Heart left ventricle (tissue), 16 donors: ENCODE data around the gene ASTN2. TPM values are rescaled to one million over a fixed set of nuclear protein-coding genes. Genes with fewer than 3 reads are reported as not detected.
"Not testable (repeated sequence)": the region's sequence is repeated elsewhere in the genome, so short reads cannot be mapped to it uniquely, and the experiment has no call there.

Experiments used
- ATAC-seq, 4 donors: fragments of 200-7000 bp; cut with Tn5 transposase; one replicate each; pipeline ENCODE4 v1.9.1; 2020 to 2022; ENCODE audit warnings: moderate library complexity in 4 of 4, mild to moderate bottlenecking in 3 of 4, moderate number of reproducible peaks in 1 of 4
- DNase-seq, 5 donors: peaks; one replicate each; pipeline ENCODE4 v3.0.0-alpha.2; 2020
- H3K27ac ChIP-seq, 12 donors: fragments of 200-600 bp; sonication (generic) in 4 of 12; one replicate each; pipeline versions ENCODE4 v1.5.0 to v1.8.0; 2016 to 2022; ENCODE audit warnings: mild to moderate bottlenecking in 2 of 12
- H3K27me3 ChIP-seq, 9 donors: fragments of 200-600 bp; sonication (generic) in 2 of 9; one replicate each; pipeline versions ENCODE4 v1.5.1 to v1.8.0; 2016 to 2022; ENCODE audit warnings: mild to moderate bottlenecking in 3 of 9
- H3K36me3 ChIP-seq, 9 donors: fragments of 200-600 bp; sonication (generic) in 2 of 9; one replicate each; pipeline versions ENCODE4 v1.5.0 to v1.8.0; 2018 to 2022; ENCODE audit warnings: mild to moderate bottlenecking in 2 of 9
- H3K4me1 ChIP-seq, 12 donors: fragments of 200-600 bp; sonication (generic) in 4 of 12; one replicate each; pipeline versions ENCODE4 v1.5.0 to v1.8.0; 2016 to 2022; ENCODE audit warnings: mild to moderate bottlenecking in 3 of 12
- H3K4me3 ChIP-seq, 12 donors: fragments of 200-600 bp; sonication (generic) in 4 of 12; one replicate each; pipeline versions ENCODE4 v1.5.0 to v1.8.0; 2017 to 2022; ENCODE audit warnings: mild to moderate bottlenecking in 9 of 12, moderate library complexity in 4 of 12
- H3K9me3 ChIP-seq, 12 donors: fragments of 200-600 bp; sonication (generic) in 4 of 12; one replicate each; pipeline versions ENCODE4 v1.5.0 to v1.8.0; 2016 to 2022; ENCODE audit warnings: mild to moderate bottlenecking in 1 of 12
- POLR2A ChIP-seq, 2 donors: fragments of 450-650 bp; IDR thresholded peaks; one replicate each; pipeline ENCODE4 v1.6.1; 2017; ENCODE audit warnings: antibody characterized with exemption in 2 of 2, mild to moderate bottlenecking in 2 of 2, moderate library complexity in 2 of 2
- WGBS, 4 donors: extraction: QIAGEN DNeasy Blood & Tissue Kit in 2 of 4; methylation state at CpG; one replicate each; pipeline versions ENCODE4 v1.1.5 to v1.1.7; 2013 to 2018; 5-methylcytosine and 5-hydroxymethylcytosine counted together
- intact Hi-C, 10 donors: fragments of 100-400 bp; cut with DNase I; formaldehyde crosslinking; loops; one replicate each; pipeline versions ENCODE4 v1.11.1 to v1.14.2; 2022
- polyA plus RNA-seq, 2 donors: library from polyadenylated mRNA; stranded (reverse); fragments of 200-250 nt; gene quantifications; one replicate each; pipeline ENCODE4 v1.2.3, GENCODE V29; 2013
- total RNA-seq, 9 donors: library from RNA; depleted of rRNA in 2 of 9; stranded (reverse); fragments of >200 nt in 2 of 9; fragmentation: NEBNext Ultra II Directional in 3 of 9; extraction: Animal tissue kit (Norgen Biotek cat#: 25700) in 3 of 9; gene quantifications; one replicate each; pipeline versions ENCODE4 v1.1.0 to v1.2.4, GENCODE V29; 2016 to 2023
- TF ChIP-seq, protein P1 (sequence below), 12 donors: fragments of 200-600 bp; sonication (generic) in 4 of 12; IDR thresholded peaks; one replicate each; pipeline versions ENCODE4 v1.5.0 to v1.8.0; 2018 to 2022; ENCODE audit warnings: antibody characterized with exemption in 12 of 12, mild to moderate bottlenecking in 5 of 12
- donor health status: ischemic (EF 13 %, LVEDD 7.1; RV severe dilation, severe dysfunction).
- donor health status: healthy with polysubstance abuse.
- donor health status: DM: no; HTN: yes; CAD: no.
- donor health status: DM: no; HTN: no; CAD: no.
- donor health status: ischemic (EF 25% LVEDD 6.9; RV normal size, moderate dysfunction).
- donor health status: ischemic (EF 25% LVEDD 5.7; RV mildly dilated, moderate dysfunction).
- donor health status: healthy.
- donor health status: DM: yes; HTN: yes; CAD: no.
- donor health status: ischemic (EF 35%, LVEDD 5.7; RV mildly dilated, moderate dysfunction).
- donor health status: nonischemic (EF 11% LVEDD 7.7; RV severe dilation, severe dysfunction).
- donor health status: DM: yes; HTN: yes; CAD: no.
- donor health status: PGD.
- donor health status: ischemic (EF 29% LVEDD 5.4; RV normal size, mild dysfunction).
- donor health status: nonischemic (EF 23%, LVEDD 6.1; RV moderate dilation, normal function).

ASTN2 gene
- total and polyA plus RNA-seq, 11 donors = 2.5 to 6.0 (median 3.5) TPM

DNA sequence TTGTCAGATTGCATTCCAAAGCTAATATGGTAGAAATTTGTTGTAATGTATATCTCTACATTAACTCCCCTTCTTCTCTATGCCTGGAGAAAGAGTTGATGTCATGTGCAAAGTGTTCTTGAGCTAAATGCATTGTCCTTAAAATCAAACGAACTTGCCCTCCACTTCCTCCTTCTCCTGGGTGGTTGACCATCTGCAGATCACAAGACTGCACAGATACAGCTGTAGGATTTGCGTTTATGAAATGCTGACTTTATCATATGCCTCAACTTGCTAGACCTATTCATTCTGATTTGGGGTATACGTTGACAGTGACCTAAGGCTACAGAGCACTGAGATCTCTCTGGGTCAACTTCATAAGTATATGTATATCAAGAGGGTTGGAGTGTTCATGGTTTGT is 719.4 kb downstream of the ASTN2 start:
- H3K4me1 ChIP-seq = peaks cover 0 to 40% (median 13%) of the 10 kb centered on the region in 12 donors
- TF ChIP-seq, protein P1, sequence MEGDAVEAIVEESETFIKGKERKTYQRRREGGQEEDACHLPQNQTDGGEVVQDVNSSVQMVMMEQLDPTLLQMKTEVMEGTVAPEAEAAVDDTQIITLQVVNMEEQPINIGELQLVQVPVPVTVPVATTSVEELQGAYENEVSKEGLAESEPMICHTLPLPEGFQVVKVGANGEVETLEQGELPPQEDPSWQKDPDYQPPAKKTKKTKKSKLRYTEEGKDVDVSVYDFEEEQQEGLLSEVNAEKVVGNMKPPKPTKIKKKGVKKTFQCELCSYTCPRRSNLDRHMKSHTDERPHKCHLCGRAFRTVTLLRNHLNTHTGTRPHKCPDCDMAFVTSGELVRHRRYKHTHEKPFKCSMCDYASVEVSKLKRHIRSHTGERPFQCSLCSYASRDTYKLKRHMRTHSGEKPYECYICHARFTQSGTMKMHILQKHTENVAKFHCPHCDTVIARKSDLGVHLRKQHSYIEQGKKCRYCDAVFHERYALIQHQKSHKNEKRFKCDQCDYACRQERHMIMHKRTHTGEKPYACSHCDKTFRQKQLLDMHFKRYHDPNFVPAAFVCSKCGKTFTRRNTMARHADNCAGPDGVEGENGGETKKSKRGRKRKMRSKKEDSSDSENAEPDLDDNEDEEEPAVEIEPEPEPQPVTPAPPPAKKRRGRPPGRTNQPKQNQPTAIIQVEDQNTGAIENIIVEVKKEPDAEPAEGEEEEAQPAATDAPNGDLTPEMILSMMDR (IDR thresholded peaks at IDR 0.05) = no peak
- TF ChIP-seq POLR2A (IDR thresholded peaks at IDR 0.05) = no peak
- intact Hi-C loops = no loop called here

DNA sequence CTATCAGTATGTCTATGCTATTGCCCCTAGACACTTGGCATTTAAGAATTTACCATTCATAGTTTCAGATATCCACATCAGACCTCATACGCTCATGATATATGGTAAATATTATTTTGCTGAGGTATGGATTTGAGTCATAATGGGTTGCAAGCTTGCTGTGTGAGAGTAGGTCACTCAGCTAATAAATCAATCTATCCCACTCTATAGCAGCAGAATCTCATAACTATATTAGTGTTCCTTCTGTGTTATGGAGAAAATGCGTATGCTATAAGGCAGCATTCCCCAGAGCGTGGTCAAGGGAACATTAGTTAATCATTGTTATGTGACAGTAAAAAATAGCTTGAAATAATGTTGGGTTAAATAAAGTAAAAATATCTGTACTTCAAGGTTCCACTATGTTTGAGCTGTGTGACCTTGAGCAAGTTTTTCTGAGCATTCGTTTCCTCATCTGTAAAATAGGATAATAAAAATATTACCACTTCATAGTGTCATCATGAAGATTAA is 720.0 kb downstream of the ASTN2 start:
- H3K4me3 ChIP-seq = no peak overlapping the region
- ATAC-seq (no peak), DNase-seq (no peak)
- H3K27ac ChIP-seq = no peak overlapping the region
- intact Hi-C loops = no loop called here
- peaks cover 0 to 43% (median 15%) of the 10 kb centered on the region in 12 donors for H3K4me1 ChIP-seq
- H3K27me3 ChIP-seq = no peaks in the 10 kb centered on the region
- peaks cover 0 to 29% (median 25%) of the 10 kb centered on the region in 9 donors for H3K36me3 ChIP-seq
- 87 to 92% (median 89%) methylated on average over 4 of the region's 4 CpGs for WGBS, 4 donors
- TF ChIP-seq POLR2A (IDR thresholded peaks at IDR 0.05) = no peak
- no peaks in the 10 kb centered on the region for H3K9me3 ChIP-seq

More for the DNA sequence above, 719.4 kb downstream of the ASTN2 start:
- 22 to 40% (median 30%) methylated on average over 3 of the region's 3 CpGs for WGBS, 4 donors
- DNase-seq = no peak
- no peak overlapping the region for H3K27ac ChIP-seq
- no peaks in the 10 kb centered on the region for H3K9me3 ChIP-seq
- H3K36me3 ChIP-seq = peaks cover 0 to 35% (median 31%) of the 10 kb centered on the region in 9 donors
- H3K27me3 ChIP-seq = no peaks in the 10 kb centered on the region
- H3K4me3 ChIP-seq = no peak overlapping the region
- ATAC-seq = peak in 1 of 4 donors; percentile 37

DNA sequence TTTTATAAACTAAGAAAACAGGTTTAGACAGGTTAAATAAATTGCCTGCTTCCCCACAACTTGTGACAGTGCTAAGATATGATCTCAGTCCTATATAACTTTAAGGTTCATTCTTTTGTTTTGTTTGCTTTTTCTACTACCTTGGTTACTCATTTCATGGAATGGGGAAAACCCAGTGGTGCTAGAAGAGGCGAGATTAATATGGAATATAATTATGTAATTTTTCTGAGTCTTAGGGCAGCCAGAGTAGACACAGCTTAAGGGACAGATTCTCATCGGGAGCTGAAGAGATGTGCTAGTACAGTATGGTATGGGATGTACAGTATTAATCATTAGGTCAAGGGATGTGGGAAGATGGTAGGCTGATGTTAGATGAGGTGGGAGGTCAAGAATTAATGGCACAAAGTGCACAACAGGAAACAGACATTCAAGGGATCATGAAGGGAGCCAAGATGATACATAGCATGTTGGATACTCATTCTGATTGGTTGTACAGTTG is 721.6 kb downstream of the ASTN2 start:
- H3K9me3 ChIP-seq = no peaks in the 10 kb centered on the region
- H3K27me3 ChIP-seq = no peaks in the 10 kb centered on the region
- no peak overlapping the region for H3K27ac ChIP-seq
- no peak for TF ChIP-seq POLR2A (IDR thresholded peaks at IDR 0.05)
- TF ChIP-seq, protein P1 (IDR thresholded peaks at IDR 0.05) = no peak
- peaks cover 0 to 57% (median 28%) of the 10 kb centered on the region in 12 donors for H3K4me1 ChIP-seq
- no peak overlapping the region for H3K4me3 ChIP-seq
- peaks cover 0 to 13% (median 10%) of the 10 kb centered on the region in 9 donors for H3K36me3 ChIP-seq
- no peak for ATAC-seq
- intact Hi-C loops = no loop called here
- 84 to 92% (median 88%) methylated on average over 2 of the region's 2 CpGs for WGBS, 4 donors
- DNase-seq = no peak

DNA sequence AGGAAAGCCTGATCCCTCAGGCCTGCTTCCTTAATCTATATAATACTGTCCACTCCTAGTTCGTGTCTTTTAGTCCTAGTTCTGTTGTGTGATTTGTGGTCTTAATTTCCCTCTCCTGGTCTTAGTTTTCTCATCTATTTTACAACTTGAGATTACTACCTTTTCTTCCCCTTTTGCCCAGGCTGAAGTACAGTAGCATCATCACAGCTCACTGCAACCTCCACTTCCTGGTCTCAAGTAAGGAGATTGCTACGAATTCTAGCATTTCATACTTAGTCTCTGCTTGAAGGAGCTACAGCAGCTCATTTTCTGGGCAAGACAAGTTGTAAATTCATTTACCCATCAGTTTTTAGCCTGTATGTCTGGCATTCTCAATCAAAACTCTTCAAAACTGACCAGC is 722.2 kb downstream of the ASTN2 start:
- ATAC-seq = no peak
- Histone ChIP-seq H3K4me3 (no peak overlapping the region), H3K4me1 (peaks cover 0 to 62% (median 34%) of the 10 kb centered on the region in 12 donors), H3K9me3 (no peaks in the 10 kb centered on the region), H3K27ac (no peak overlapping the region), H3K36me3 (peaks cover 0 to 7% (median 3%) of the 10 kb centered on the region in 9 donors), H3K27me3 (no peaks in the 10 kb centered on the region)
- TF ChIP-seq, protein P1 (IDR thresholded peaks at IDR 0.05) = no peak
- TF ChIP-seq POLR2A (IDR thresholded peaks at IDR 0.05) = no peak
- no peak for DNase-seq
- intact Hi-C loops = no loop called here
- WGBS, 4 donors = 74 to 80% (median 77%) methylated on average over 2 of the region's 2 CpGs

DNA sequence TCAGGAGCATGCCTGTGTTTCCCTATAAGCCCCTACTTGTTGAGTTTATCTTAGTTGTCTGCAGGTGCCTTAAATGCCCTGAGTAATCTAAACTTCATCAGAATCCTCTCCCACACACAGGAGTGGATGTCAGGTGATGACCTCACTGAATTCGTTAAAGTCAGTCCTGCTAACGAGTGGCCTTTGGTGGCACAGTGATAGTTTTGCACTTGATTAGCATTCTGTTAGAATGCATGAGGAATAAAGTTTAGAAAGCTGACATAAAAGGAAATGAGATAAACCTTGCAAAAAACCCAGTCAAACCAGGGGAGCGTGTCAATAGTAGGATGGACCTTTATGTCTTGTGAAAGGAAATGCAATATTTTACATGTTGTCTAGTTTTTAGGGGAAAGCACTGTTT is 723.2 kb downstream of the ASTN2 start:
- Histone ChIP-seq H3K27me3 (no peaks in the 10 kb centered on the region), H3K4me3 (no peak overlapping the region), H3K4me1 (peaks cover 0 to 63% (median 31%) of the 10 kb centered on the region in 12 donors), H3K9me3 (no peaks in the 10 kb centered on the region), H3K27ac (no peak overlapping the region), H3K36me3 (peaks cover 0 to 4% (median 0%) of the 10 kb centered on the region in 9 donors)
- no peak for TF ChIP-seq POLR2A (IDR thresholded peaks at IDR 0.05)
- TF ChIP-seq, protein P1 (IDR thresholded peaks at IDR 0.05) = no peak
- intact Hi-C loops = no loop called here
- DNase-seq (no peak), ATAC-seq (no peak)
- WGBS, 4 donors = 70 to 82% (median 77%) methylated on average over 3 of the region's 3 CpGs

DNA sequence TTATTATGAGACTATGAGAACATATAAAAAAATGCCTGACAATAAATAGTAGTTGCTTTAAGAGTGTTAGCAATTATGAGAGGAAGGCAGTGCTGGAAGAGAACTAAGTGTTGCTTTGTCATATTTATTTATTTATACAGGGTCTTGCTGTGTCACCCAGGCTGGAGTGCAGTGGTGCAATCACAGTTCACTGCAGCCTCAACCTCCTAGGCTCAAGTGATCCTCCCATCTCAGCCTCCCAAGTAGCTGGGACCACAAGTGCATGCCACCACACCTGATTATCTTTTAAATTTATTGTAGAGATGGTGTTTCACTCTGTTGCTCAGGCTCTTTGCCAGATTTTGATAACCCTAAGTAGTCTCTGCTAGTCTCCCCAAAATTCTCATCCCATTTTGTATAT is 724.1 kb downstream of the ASTN2 start:
- DNase-seq, ATAC-seq, H3K9me3 ChIP-seq, intact Hi-C loops, H3K27ac ChIP-seq, H3K4me3 ChIP-seq, H3K27me3 ChIP-seq, H3K36me3 ChIP-seq: not testable (repeated sequence)
- H3K4me1 ChIP-seq = peaks cover 0 to 63% (median 31%) of the 10 kb centered on the region in 12 donors
